ENCODE data around the gene GGTA1. TPM values are rescaled to one million over a fixed set of nuclear protein-coding genes. Genes with fewer than 3 reads are reported as not detected.
"Not testable (repeated sequence)": the region's sequence is repeated elsewhere in the genome, so short reads cannot be mapped to it uniquely, and the experiment has no call there.

The GGTA1 gene
- total RNA-seq, 1 donor from 2014 or later = 0.53 TPM

- not testable (repeated sequence) for DNase-seq (ENCODE audit: low read depth, low spot score)
These were observed 41.2 kb downstream of the GGTA1 start for GRCh38 chr9:121458449-121458848.

DNA sequence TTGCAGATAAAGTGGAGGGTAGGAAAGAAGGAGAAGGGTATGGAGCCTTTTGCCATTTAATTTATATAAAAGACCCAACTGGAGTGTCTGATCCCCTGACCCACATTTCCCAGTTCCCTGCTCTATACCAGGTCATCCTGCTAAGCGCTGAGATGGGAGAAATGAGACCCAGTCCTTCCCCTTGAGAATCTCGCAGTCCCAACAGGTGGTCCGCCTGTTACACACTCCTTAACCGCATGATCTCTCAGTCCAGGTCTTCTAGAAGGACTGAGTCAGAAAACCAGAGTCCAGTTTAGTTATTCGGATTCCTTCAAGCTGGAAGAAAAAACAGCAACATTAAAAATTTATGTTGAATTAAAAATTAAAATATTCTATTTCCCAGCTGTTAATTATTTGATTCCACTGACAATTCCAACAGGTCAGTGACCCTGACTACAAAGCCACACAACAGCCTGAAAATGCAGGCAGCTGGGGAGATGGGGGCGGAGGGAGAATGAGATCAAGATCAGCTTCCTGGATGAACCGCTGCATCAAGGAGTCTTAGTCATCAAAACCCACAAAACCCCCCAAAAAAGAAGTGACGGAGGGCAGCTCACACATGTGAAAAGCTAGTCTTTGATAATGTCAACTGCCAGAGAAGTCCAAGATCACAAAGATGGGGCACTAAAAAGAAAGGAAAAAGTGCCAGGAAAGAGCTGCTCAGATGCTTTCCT, 44.0 kb downstream of the GGTA1 start:
- no peak for DNase-seq (ENCODE audit: low read depth, low spot score)

DNA sequence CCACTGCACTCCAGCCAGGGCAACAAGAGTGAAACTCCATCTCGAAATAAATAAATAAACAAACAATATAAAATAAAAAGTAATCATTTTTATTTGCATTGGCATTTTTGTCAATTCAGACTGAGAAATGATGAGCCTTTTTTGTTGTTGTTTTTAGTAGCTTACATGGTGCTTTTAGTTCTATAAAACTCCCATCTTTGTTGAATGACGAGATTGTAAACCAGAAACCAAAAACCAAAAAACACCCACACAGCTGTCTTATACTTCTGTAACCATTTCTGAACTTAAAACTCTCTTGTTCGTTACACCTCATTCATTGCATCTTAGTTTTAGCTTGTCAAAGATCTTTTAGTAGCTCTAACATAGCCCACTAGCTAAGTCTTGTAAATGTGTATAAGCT, 44.7 kb downstream of the GGTA1 start:
- DNase-seq (ENCODE audit: low read depth, low spot score) = no peak

DNA sequence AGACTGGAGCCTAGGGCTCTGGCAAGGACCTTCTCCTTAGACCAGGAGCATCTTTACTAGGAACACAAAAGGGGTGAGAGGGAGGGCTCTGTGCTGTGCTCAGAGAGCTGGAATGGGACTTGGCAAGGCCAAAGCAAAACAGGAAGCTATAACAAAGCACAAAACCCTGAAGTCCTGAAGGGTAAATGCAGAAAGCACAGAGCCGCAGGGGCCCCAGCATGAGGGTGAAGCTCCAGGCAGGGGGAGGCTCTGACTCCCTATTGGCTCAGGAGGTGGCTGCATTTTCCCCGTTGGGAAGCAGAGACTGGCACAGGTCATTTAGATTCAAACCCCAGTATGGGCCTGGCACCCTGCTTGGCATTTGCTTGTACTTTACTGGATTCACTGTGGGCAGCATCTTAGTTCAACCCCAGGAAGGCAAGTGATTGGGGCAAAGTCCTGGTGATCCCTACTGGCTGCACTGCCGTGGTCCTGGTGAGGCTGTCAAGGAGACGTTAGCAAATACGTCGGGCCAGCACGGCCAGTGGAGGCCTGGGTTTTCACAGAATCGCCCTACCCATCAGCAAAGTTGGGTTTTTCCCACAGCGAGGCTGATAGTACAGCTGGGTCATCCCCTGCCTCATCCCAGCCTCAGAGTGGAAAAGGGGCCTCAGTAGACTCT, 46.3 kb downstream of the GGTA1 start:
- no peak for DNase-seq (ENCODE audit: low read depth, low spot score)

GRCh38 chr9:121452085-121452484, 47.6 kb downstream of the GGTA1 start:
- DNase-seq (ENCODE audit: low read depth, low spot score) = no peak

- DNase-seq (ENCODE audit: low read depth, low spot score) = no peak
These were observed 48.1 kb downstream of the GGTA1 start for GRCh38 chr9:121451586-121451985.

DNA sequence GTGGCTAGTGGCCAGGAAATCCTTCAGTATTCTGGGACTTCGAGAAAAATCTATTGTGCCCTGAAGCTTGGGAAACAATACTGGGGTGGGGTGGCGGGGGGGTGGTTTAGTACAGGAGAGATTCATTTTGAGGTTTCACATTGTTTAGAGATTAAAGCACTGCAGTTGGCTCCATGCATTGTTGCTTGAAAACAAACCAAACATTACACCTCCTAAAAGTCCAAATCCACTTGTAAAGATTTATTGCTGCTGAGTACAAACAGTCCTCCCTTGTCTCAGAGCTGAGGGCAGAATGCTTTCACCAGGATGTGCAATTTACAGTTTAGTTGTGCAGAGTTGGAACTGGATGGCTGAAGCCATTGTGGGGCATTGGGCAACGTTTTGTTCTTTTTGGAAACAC, 49.4 kb downstream of the GGTA1 start:
- no peak for DNase-seq (ENCODE audit: low read depth, low spot score)

- no peak for DNase-seq (ENCODE audit: low read depth, low spot score)
These were observed 49.9 kb downstream of the GGTA1 start for GRCh38 chr9:121449786-121450185.

- no peak for DNase-seq (ENCODE audit: low read depth, low spot score)
These were observed 52.3 kb downstream of the GGTA1 start for GRCh38 chr9:121447321-121447834.

- DNase-seq (ENCODE audit: low read depth, low spot score) = no peak
These were observed 53.7 kb downstream of the GGTA1 start for GRCh38 chr9:121445986-121446385.

DNA sequence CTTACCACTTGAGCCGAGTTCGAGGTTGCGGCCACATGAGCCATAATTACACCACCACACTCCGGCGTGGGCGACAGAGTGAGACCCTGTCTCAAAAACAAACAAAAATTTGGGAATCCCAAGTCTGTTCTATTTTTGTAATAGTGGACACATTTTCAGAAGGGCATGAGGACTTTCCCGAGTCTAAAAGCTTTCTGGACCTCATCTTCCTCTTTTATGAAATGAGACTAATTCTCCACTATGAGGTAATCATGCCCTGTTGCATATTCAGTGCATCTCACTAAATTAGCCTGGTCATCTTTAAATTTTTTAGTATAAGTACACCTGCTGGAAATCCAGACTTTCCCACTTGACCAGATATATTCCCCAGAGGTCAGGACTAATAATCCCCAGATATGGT, 55.7 kb downstream of the GGTA1 start:
- DNase-seq (ENCODE audit: low read depth, low spot score) = no peak

GRCh38 chr9:121441165-121441564, 58.5 kb downstream of the GGTA1 start:
- DNase-seq (ENCODE audit: low read depth, low spot score) = no peak

GRCh38 chr9:121439711-121440664, 59.7 kb downstream of the GGTA1 start:
- no peak for DNase-seq (ENCODE audit: low read depth, low spot score)

DNA sequence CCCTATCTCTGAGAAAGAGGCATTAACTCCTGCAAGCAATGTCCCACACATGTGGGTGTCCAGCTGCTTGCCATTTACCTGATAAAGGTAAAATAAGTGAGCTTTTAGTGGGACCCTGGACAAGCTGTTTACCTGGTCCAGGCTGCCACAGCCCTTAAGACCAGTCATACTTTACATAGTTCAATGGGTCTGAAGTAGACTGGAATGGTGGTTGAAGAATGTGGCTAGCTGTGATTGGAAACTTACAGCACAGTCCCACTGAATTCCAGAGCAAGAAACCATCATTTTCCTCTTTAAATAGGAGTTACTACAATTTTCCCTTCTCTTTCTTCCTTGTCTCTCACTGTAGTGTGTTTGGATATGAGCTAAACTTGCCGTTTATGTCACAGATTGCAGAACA, 60.6 kb downstream of the GGTA1 start:
- DNase-seq (ENCODE audit: low read depth, low spot score) = no peak

- no peak for DNase-seq (ENCODE audit: low read depth, low spot score)
These were observed 61.8 kb downstream of the GGTA1 start for GRCh38 chr9:121437891-121438290.

DNA sequence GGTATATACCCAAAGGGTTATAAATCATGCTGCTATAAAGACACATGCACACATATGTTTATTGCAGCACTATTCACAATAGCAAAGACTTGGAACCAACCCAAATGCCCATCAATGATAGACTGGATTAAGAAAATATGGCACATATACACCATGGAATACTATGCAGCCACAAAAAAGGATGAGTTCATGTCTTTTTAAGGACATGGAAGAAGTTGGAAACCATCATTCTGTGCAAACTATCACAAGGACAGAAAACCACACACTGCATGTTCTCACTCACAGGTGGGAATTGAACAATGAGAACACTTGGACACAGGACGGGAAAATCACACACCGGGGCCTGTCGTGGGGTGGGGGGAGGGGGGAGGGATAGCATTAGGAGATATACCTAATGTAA, 62.6 kb downstream of the GGTA1 start:
- DNase-seq (ENCODE audit: low read depth, low spot score) = not testable (repeated sequence)

- DNase-seq (ENCODE audit: low read depth, low spot score) = no peak
These were observed 64.7 kb downstream of the GGTA1 start for GRCh38 chr9:121434969-121435368.

DNA sequence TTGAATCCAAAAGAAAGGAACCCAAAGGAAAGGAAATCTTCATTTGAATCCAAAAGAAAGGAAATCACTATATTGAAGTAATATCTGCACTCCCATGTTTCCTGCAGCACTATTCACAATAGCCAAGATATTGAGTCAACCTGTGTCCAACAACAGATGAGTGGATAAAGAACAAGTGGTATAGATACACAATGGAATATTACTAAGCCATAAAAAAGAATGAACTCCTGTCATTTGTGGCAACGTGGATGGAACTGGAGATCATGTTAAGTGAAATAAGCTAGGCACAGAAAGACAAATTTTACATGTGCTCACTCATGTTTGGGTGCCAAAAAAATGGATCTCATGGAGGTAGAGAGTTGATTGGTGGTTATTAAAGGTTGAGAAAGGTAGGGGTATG, 71.7 kb downstream of the GGTA1 start:
- DNase-seq (ENCODE audit: low read depth, low spot score) = no peak

DNA sequence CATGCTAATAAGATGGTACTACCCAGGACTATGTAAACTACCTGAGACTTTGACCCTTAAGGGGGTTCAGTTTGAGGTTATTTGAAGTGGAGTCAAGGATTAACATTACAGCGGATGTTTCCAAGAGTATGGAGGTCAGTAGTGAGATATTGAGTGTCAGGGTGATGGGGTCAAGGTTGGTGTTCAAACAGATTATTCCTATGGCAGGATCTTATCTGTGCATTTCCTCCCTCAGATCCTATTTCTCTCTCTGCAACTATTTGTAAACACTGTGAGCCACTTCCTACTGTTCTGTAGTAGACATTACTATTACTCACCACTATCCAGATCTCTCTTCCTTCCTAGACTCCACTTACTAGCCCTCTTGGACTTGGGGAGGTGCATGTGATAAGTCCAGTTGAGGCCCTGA, 75.6 kb downstream of the GGTA1 start:
- no peak for DNase-seq (ENCODE audit: low read depth, low spot score)

GRCh38 chr9:121411993-121412392, 87.7 kb downstream of the GGTA1 start:
- no peak for DNase-seq (ENCODE audit: low read depth, low spot score)

DNA sequence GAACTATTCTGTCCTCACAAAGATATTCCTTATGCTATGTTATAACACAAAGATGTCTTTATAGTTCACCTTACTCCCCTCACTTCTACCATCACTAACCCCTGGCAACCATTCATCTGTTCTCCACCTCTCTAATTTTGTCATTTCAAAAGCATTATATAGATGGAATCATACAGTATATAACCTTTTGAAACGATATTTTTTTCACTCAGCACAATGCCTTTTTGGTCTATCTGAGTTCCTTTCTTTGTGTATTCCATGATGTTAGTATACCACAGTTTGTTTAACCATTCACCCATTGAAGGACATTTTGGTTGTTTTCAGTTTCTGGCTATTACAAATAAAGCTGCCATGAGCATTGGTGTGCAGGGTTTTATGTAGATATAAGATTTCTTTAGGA, 93.7 kb downstream of the GGTA1 start:
- DNase-seq (ENCODE audit: low read depth, low spot score) = no peak

All from pulmonary artery endothelial cell (primary cell).